ENCODE results near the gene MAP3K9.

The MAP3K9 gene

DNA sequence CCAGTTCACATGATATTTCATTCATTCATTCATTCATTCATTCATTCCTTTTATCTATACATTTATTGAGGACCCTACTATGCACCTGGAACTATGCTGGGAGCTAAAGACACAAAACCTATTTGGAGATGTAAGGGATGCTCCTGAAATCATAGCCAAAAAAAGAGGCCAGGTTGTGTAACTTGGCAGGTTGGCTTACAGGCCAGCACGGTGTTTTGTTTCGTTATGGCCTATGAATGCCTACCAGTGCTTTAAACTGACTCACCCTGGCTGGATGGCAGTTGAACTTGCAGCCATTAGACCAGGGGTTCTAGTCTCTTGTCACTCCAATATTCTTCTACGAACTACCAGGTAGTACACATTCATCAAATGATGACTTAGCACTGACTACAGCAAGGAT is 15.7 kb downstream of the MAP3K9 start:
- Histone ChIP-seq H3F3A (ENCODE audit: low read depth) (no peaks in the 10 kb centered on the region), H3K4me3 (ENCODE audit: low read length, poor library complexity, severe bottlenecking) (no peak overlapping the region), H3K4me2 (ENCODE audit: low read depth, low read length, poor library complexity, severe bottlenecking) (no peak overlapping the region), H4K20me1 (ENCODE audit: insufficient read depth, low read length, poor library complexity, severe bottlenecking) (no peaks in the 10 kb centered on the region), H3K36me3 (ENCODE audit: insufficient read depth, low read length) (no peaks in the 10 kb centered on the region), H3K4me1 (ENCODE audit: insufficient read depth, low read length, poor library complexity, severe bottlenecking) (no peaks in the 10 kb centered on the region), H3K9me2 (replicated peaks; ENCODE audit: low read depth, low read length) (no peaks in the 10 kb centered on the region), H2AFZ (ENCODE audit: low read length) (no peak overlapping the region), H3K9ac (ENCODE audit: low read depth, low read length, poor library complexity, severe bottlenecking) (no peak overlapping the region), H3K79me2 (ENCODE audit: insufficient read depth, low read length) (no peaks in the 10 kb centered on the region), H3K9me3 (ENCODE audit: insufficient read depth, low read depth, low read length) (no peaks in the 10 kb centered on the region), H3K27me3 (ENCODE audit: insufficient read depth, low read length, poor library complexity, severe bottlenecking) (no peaks in the 10 kb centered on the region)
- TF ChIP-seq, protein P1, sequence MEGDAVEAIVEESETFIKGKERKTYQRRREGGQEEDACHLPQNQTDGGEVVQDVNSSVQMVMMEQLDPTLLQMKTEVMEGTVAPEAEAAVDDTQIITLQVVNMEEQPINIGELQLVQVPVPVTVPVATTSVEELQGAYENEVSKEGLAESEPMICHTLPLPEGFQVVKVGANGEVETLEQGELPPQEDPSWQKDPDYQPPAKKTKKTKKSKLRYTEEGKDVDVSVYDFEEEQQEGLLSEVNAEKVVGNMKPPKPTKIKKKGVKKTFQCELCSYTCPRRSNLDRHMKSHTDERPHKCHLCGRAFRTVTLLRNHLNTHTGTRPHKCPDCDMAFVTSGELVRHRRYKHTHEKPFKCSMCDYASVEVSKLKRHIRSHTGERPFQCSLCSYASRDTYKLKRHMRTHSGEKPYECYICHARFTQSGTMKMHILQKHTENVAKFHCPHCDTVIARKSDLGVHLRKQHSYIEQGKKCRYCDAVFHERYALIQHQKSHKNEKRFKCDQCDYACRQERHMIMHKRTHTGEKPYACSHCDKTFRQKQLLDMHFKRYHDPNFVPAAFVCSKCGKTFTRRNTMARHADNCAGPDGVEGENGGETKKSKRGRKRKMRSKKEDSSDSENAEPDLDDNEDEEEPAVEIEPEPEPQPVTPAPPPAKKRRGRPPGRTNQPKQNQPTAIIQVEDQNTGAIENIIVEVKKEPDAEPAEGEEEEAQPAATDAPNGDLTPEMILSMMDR (conservative IDR thresholded peaks at IDR 0.05; ENCODE audit: low read length): no peak
- no peak for TF ChIP-seq EZH2phosphoT487 (IDR thresholded peaks at IDR 0.05; ENCODE audit: borderline replicate concordance)

DNA sequence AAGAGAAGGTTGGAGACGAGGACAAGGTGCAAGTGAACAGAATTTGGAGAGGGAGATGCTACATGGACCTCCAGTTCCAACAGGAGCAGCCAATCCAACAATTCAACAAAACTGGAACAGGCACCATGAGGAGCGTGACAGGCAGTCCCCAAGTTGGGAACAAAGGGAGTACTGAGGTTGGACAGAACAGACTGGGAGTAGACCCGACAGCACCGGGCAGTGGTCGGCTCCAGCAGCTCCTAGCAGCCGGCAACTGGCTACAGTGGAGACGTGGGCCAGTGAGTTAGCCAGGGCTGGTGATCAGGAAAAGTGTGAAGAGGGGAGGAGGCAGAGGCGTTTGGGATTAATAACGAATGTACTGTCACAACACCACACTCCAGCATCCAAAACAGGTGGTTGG is 16.4 kb downstream of the MAP3K9 start:
- H3K79me2 ChIP-seq (ENCODE audit: insufficient read depth, low read length): no peaks in the 10 kb centered on the region
- no peaks in the 10 kb centered on the region for H3K4me1 ChIP-seq (ENCODE audit: insufficient read depth, low read length, poor library complexity, severe bottlenecking)
- H2AFZ ChIP-seq (ENCODE audit: low read length): no peak overlapping the region

DNA sequence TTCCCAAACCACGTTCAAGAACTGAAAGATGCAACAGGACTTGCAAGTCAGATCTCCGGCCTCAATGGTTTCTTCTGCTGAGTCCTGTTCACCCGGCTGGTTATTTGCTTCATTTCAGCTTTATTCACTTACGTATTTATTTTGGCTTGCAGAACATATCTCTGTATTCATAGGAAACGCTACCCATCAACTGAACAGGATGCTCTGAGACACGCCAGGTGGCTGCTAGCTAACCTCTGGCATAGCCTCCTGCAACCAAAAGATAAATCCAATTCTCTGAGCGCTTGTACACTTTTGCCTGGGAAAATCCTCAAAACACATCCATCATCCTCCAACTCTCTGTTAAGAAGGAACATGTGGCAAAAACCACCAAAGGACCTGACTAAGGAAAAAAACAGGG is 17.3 kb downstream of the MAP3K9 start:
- no peak for TF ChIP-seq EZH2phosphoT487 (IDR thresholded peaks at IDR 0.05; ENCODE audit: borderline replicate concordance)
- TF ChIP-seq, protein P1 (conservative IDR thresholded peaks at IDR 0.05; ENCODE audit: low read length): no peak
- no peaks in the 10 kb centered on the region for H3K36me3 ChIP-seq (ENCODE audit: insufficient read depth, low read length)
- H4K20me1 ChIP-seq (ENCODE audit: insufficient read depth, low read length, poor library complexity, severe bottlenecking): no peaks in the 10 kb centered on the region
- H3F3A ChIP-seq (ENCODE audit: low read depth): no peaks in the 10 kb centered on the region
- H3K9me2 ChIP-seq (replicated peaks; ENCODE audit: low read depth, low read length): no peaks in the 10 kb centered on the region
- H3K9me3 ChIP-seq (ENCODE audit: insufficient read depth, low read depth, low read length): no peaks in the 10 kb centered on the region
- H3K4me1 ChIP-seq (ENCODE audit: insufficient read depth, low read length, poor library complexity, severe bottlenecking): no peaks in the 10 kb centered on the region
- H3K4me2 ChIP-seq (ENCODE audit: low read depth, low read length, poor library complexity, severe bottlenecking): no peak overlapping the region
- H3K79me2 ChIP-seq (ENCODE audit: insufficient read depth, low read length): no peaks in the 10 kb centered on the region
- no peak overlapping the region for H3K4me3 ChIP-seq (ENCODE audit: low read length, poor library complexity, severe bottlenecking)
- no peak overlapping the region for H2AFZ ChIP-seq (ENCODE audit: low read length)
- no peak overlapping the region for H3K9ac ChIP-seq (ENCODE audit: low read depth, low read length, poor library complexity, severe bottlenecking)
- no peaks in the 10 kb centered on the region for H3K27me3 ChIP-seq (ENCODE audit: insufficient read depth, low read length, poor library complexity, severe bottlenecking)

More for the DNA sequence above, 16.4 kb downstream of the MAP3K9 start:
- no peak overlapping the region for H3K4me2 ChIP-seq (ENCODE audit: low read depth, low read length, poor library complexity, severe bottlenecking)
- no peak overlapping the region for H3K4me3 ChIP-seq (ENCODE audit: low read length, poor library complexity, severe bottlenecking)
- no peaks in the 10 kb centered on the region for H3K9me3 ChIP-seq (ENCODE audit: insufficient read depth, low read depth, low read length)
- H4K20me1 ChIP-seq (ENCODE audit: insufficient read depth, low read length, poor library complexity, severe bottlenecking): no peaks in the 10 kb centered on the region
- H3K36me3 ChIP-seq (ENCODE audit: insufficient read depth, low read length): no peaks in the 10 kb centered on the region
- TF ChIP-seq, protein P1 (conservative IDR thresholded peaks at IDR 0.05; ENCODE audit: low read length): no peak
- TF ChIP-seq EZH2phosphoT487 (IDR thresholded peaks at IDR 0.05; ENCODE audit: borderline replicate concordance): no peak
- no peaks in the 10 kb centered on the region for H3K9me2 ChIP-seq (replicated peaks; ENCODE audit: low read depth, low read length)
- no peak overlapping the region for H3K9ac ChIP-seq (ENCODE audit: low read depth, low read length, poor library complexity, severe bottlenecking)
- H3F3A ChIP-seq (ENCODE audit: low read depth): no peaks in the 10 kb centered on the region
- no peaks in the 10 kb centered on the region for H3K27me3 ChIP-seq (ENCODE audit: insufficient read depth, low read length, poor library complexity, severe bottlenecking)

All from Loucy (cell line).